GM18873 (cell line): ENCODE measurements around the gene ZFP36L2.

ENCODE experiments used
- ATAC-seq: cut with Tn5 transposase; IDR thresholded peaks from one replicate; pipeline ENCODE4 v1.9.1; 2021; ENCODE audit warnings: mild to moderate bottlenecking, moderate library complexity, moderate number of reproducible peaks; ENCODE audit not compliant: unreplicated experiment, low FRiP score

ZFP36L2 gene

GRCh38 chr2:43226558-43226954, at the start of gene ZFP36L2:
Gene ZFP36L2 (minus strand): TSS chr2:43226606. CDS start chr2:43226315, 291 bp downstream.
- peak; percentile 32 for ATAC-seq

GRCh38 chr2:43274721-43275120, 48.3 kb upstream of the ZFP36L2 start:
- ATAC-seq = no peak

- no peak for ATAC-seq
Observed at GRCh38 chr2:43274055-43274454, 47.6 kb upstream of the ZFP36L2 start.

GRCh38 chr2:43273529-43273928, 47.1 kb upstream of the ZFP36L2 start:
- ATAC-seq = no peak

- no peak for ATAC-seq
Observed at GRCh38 chr2:43270930-43271615, 44.7 kb upstream of the ZFP36L2 start.

- ATAC-seq = no peak
Observed at GRCh38 chr2:43270461-43270860, 44.1 kb upstream of the ZFP36L2 start.

GRCh38 chr2:43269706-43270105, 43.3 kb upstream of the ZFP36L2 start:
- ATAC-seq = no peak

GRCh38 chr2:43269074-43269572, 42.7 kb upstream of the ZFP36L2 start:
- ATAC-seq = no peak

GRCh38 chr2:43268066-43268953, 41.9 kb upstream of the ZFP36L2 start:
- ATAC-seq = no peak

- ATAC-seq = no peak
Observed at GRCh38 chr2:43267381-43267780, 41.0 kb upstream of the ZFP36L2 start.

- ATAC-seq = no peak
Observed at GRCh38 chr2:43266711-43267111, 40.3 kb upstream of the ZFP36L2 start.

- no peak for ATAC-seq
Observed at GRCh38 chr2:43265421-43265820, 39.0 kb upstream of the ZFP36L2 start.

- ATAC-seq = no peak
Observed at GRCh38 chr2:43265001-43265400, 38.6 kb upstream of the ZFP36L2 start.

GRCh38 chr2:43262951-43263350, 36.5 kb upstream of the ZFP36L2 start:
- ATAC-seq = no peak

- no peak for ATAC-seq
Observed at GRCh38 chr2:43262239-43262638, 35.8 kb upstream of the ZFP36L2 start.

- ATAC-seq = no peak
Observed at GRCh38 chr2:43259512-43259911, 33.1 kb upstream of the ZFP36L2 start.

- no peak for ATAC-seq
Observed at GRCh38 chr2:43258547-43259156, 32.2 kb upstream of the ZFP36L2 start.

GRCh38 chr2:43255296-43255910, 29.0 kb upstream of the ZFP36L2 start:
- ATAC-seq = no peak

- no peak for ATAC-seq
Observed at GRCh38 chr2:43254331-43254730, 27.9 kb upstream of the ZFP36L2 start.

GRCh38 chr2:43251171-43251731, 24.8 kb upstream of the ZFP36L2 start:
- ATAC-seq = no peak
